Kidney (tissue), 14 donors: Measurements from ENCODE around the gene GOSR1. TPM values are rescaled to one million over a fixed set of nuclear protein-coding genes. Genes with fewer than 3 reads are reported as not detected.
"Not testable (repeated sequence)": the region's sequence is repeated elsewhere in the genome, so short reads cannot be mapped to it uniquely, and the experiment has no call there.

Experiments
- DNase-seq, 5 donors: peaks; one replicate each; pipeline ENCODE4 v3.0.0-alpha.2; 2013 to 2020
- FAIRE-seq: peaks from 2 replicates; lab custom pipeline; 2012; peaks lifted over from hg19 to GRCh38; lab: Jason Lieb, UNC
- H3K27ac ChIP-seq, 2 donors: one replicate each; pipeline ENCODE4 v1.7.0; 2013; ENCODE audit warnings: low read depth in 2 of 2, low read length in 2 of 2, inconsistent platforms in 1 of 2
- H3K27me3 ChIP-seq: one replicate; pipeline ENCODE4 v1.7.1; 2013; ENCODE audit warnings: low read length, inconsistent platforms; ENCODE audit not compliant: control insufficient read depth, insufficient read depth
- H3K36me3 ChIP-seq, 3 donors: one replicate each; pipeline versions ENCODE4 v1.7.0 to v1.7.1; 2013; ENCODE audit warnings: low read length in 3 of 3, control low read depth in 1 of 3, inconsistent platforms in 1 of 3; ENCODE audit not compliant: insufficient read depth in 3 of 3, control insufficient read depth in 2 of 3
- H3K4me1 ChIP-seq, 3 donors: one replicate each; pipeline versions ENCODE4 v1.7.0 to v1.7.1; 2013; ENCODE audit warnings: low read length in 3 of 3, inconsistent platforms in 1 of 3, low read depth in 1 of 3; ENCODE audit not compliant: control insufficient read depth in 2 of 3, insufficient read depth in 2 of 3
- H3K4me3 ChIP-seq, 3 donors: one replicate each; pipeline versions ENCODE4 v1.7.0 to v1.8.1; 2013; ENCODE audit warnings: low read length in 3 of 3, control low read depth in 1 of 3, inconsistent platforms in 1 of 3
- H3K9ac ChIP-seq, 3 donors: one replicate each; pipeline versions ENCODE4 v1.7.0 to v1.7.1; 2013; ENCODE audit warnings: low read length in 3 of 3, control low read depth in 1 of 3, inconsistent platforms in 1 of 3
- H3K9me3 ChIP-seq, 3 donors: one replicate each; pipeline versions ENCODE4 v1.7.0 to v1.7.1; 2013; ENCODE audit warnings: low read length in 3 of 3, control low read depth in 1 of 3, inconsistent platforms in 1 of 3; ENCODE audit not compliant: control insufficient read depth in 2 of 3, insufficient read depth in 1 of 3
- intact Hi-C: fragments of 100-400 bp; cut with DNase I; formaldehyde crosslinking; loops from one replicate; pipeline ENCODE4 v1.11.1; 2022
- polyA plus RNA-seq: library from polyadenylated mRNA; stranded (reverse); fragments of 350-450 nt; fragmentation: Illumina TruSeq; extraction: RNeasy Lipid Tissue Mini Kit (QIAGEN cat#74804); gene quantifications from one replicate; pipeline ENCODE4 v1.2.3, GENCODE V29; 2014; ENCODE audit warnings: low read depth, low replicate concordance; ENCODE audit not compliant: insufficient read depth
- total RNA-seq: library from RNA; stranded (reverse); fragmentation: NEBNext Ultra II Directional; extraction: Animal tissue kit (Norgen Biotek cat#: 25700); gene quantifications from one replicate; pipeline ENCODE4 v1.2.1, GENCODE V29; 2021
- TF ChIP-seq, protein P1 (sequence below): IDR thresholded peaks from 3 replicates; pipeline ENCODE4 v1.5.1; 2012; ENCODE audit warnings: mild to moderate bottlenecking, moderate library complexity, borderline replicate concordance; ENCODE audit not compliant: insufficient read depth; ENCODE audit errors: extremely low read depth
- donor health status: control.
- donor health status: control.
- donor health status: control.
- donor health status: control.
- donor health status: control.
- donor health status: DM: yes; HTN: yes; CAD: no.
- donor health status: Normal renal cell carcinoma (clear cell type).

The GOSR1 gene
- total and polyA plus RNA-seq, 2 donors from 2014 or later, result 16.8 to 65.6 TPM

DNA sequence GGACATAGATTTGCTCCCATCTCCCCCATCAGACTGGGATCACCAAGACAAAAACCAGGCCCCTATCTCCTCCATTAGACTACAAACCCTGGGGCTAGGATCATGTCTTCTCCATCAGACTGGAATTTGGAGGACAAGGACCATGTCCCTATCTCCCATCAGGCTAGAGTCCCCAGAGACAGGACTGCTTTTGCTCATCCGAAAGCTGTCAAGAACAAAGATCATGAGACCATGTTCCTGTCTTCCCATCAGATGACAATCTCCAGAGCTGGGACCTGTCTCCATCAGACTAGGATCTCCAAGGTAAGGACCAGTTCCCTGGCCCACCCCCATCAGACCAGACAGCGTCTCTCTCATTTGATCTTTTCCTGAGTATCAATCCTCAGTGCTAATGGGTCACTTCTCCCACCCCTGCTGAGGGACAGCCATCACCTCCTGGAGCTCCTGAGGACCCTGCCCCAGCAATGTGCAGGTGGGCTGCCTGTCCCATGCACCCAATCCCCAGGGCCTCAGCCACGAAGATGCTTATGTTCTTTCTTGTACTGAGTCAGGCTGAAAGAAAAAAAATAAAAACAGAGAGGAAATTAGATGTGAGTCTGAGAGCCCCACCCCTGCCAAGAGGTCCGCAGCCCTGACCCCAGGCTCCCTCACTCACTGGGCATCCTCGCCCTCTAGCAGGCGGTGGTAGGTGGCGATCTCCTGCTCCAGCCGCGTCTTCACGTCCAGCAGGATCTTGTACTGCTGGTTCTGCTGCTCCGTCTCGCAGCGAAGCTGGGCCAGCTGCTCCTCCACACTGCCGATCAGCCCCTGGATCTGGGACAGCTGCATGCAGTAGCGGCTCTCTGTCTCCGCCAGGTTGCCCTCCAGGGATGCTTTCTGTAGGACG, 90.3 kb downstream of the GOSR1 start:
- Histone ChIP-seq H3K9me3 (no peaks in the 10 kb centered on the region), H3K27me3 (no peaks in the 10 kb centered on the region), H3K4me1 (no peaks in the 10 kb centered on the region), H3K27ac (no peak overlapping the region), H3K4me3 (no peak overlapping the region), H3K9ac (no peak overlapping the region), H3K36me3 (no peaks in the 10 kb centered on the region)
- FAIRE-seq, result no peak
- intact Hi-C loops, result no loop called here
- TF ChIP-seq, protein P1, sequence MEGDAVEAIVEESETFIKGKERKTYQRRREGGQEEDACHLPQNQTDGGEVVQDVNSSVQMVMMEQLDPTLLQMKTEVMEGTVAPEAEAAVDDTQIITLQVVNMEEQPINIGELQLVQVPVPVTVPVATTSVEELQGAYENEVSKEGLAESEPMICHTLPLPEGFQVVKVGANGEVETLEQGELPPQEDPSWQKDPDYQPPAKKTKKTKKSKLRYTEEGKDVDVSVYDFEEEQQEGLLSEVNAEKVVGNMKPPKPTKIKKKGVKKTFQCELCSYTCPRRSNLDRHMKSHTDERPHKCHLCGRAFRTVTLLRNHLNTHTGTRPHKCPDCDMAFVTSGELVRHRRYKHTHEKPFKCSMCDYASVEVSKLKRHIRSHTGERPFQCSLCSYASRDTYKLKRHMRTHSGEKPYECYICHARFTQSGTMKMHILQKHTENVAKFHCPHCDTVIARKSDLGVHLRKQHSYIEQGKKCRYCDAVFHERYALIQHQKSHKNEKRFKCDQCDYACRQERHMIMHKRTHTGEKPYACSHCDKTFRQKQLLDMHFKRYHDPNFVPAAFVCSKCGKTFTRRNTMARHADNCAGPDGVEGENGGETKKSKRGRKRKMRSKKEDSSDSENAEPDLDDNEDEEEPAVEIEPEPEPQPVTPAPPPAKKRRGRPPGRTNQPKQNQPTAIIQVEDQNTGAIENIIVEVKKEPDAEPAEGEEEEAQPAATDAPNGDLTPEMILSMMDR, result no peak
- peak in 1 of 5 donors; percentile 67 for DNase-seq

DNA sequence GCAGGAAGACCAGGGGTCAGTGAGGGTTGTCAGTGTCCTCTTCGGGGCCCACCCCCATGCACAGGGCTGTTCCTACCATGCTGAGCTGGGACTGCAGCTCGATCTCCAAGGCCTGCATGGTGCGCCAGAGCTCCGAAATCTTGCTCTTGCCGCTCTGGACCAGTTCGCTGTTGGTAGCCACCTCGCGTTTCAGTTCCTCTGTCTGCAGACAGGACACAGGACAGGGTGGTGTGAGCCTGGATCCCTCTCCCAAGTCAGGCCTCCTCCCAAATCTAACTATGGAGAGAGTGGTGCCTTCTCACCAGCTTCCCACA, 90.9 kb downstream of the GOSR1 start:
- Histone ChIP-seq H3K4me1 (no peaks in the 10 kb centered on the region), H3K27ac (no peak overlapping the region), H3K4me3 (no peak overlapping the region), H3K36me3 (no peaks in the 10 kb centered on the region), H3K9ac (no peak overlapping the region), H3K27me3 (no peaks in the 10 kb centered on the region), H3K9me3 (no peaks in the 10 kb centered on the region)
- TF ChIP-seq, protein P1, result no peak
- FAIRE-seq (no peak), DNase-seq (no peak)
- intact Hi-C loops, result no loop called here

- FAIRE-seq, H3K36me3 ChIP-seq, H3K9ac ChIP-seq, H3K27me3 ChIP-seq, DNase-seq, H3K4me1 ChIP-seq, H3K9me3 ChIP-seq, H3K4me3 ChIP-seq, H3K27ac ChIP-seq, intact Hi-C loops: not testable (repeated sequence)
Measured at GRCh38 chr17:30569531-30570175, 92.4 kb downstream of the GOSR1 start.

DNA sequence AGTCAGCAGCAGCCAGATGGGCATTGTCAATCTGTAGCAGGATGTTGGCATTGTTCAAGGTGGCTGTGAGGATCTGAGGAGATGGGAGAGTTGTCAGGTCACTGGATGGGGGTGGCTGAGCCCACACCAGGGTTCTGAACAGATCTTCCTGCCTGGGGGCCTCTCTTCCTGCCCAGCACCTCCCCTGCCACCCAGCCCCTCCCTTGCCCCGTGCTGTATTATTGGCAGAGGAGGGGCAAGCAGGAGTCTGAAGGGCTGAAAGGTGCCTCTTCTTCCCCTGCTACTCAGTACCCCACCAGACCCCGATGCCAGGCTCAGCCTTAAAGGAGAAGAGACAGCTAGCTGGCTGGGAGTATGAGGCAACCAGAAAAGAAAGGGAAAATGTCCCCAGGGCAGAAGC, 93.0 kb downstream of the GOSR1 start:
- no peak overlapping the region for H3K9ac ChIP-seq
- no peak for FAIRE-seq
- H3K27ac ChIP-seq, result no peak overlapping the region
- H3K27me3 ChIP-seq, result no peaks in the 10 kb centered on the region
- H3K36me3 ChIP-seq, result no peaks in the 10 kb centered on the region
- TF ChIP-seq, protein P1, result no peak
- intact Hi-C loops, result no loop called here
- H3K4me1 ChIP-seq, result no peaks in the 10 kb centered on the region
- no peaks in the 10 kb centered on the region for H3K9me3 ChIP-seq
- no peak for DNase-seq
- H3K4me3 ChIP-seq, result no peak overlapping the region
